WTC11 (cell line): Measurements from ENCODE around the gene URB1. TPM values are rescaled to one million over a fixed set of nuclear protein-coding genes. Genes with fewer than 3 reads are reported as not detected.

Experiments used
- ATAC-seq: fragments of 200-7000 bp; cut with Tn5 transposase; 2 replicates; pipeline ENCODE4 v1.10.0; 2021; ENCODE audit warnings: mild to moderate bottlenecking, moderate library complexity
- CTCF ChIA-PET: fragments of 300-600 bp; sonication (Branson Sonifier 250); formaldehyde crosslinking; loops from one replicate; lab custom pipeline; 2021; ENCODE audit warnings: antibody characterized with exemption; lab: Charles Lee
- POLR2A ChIA-PET: fragments of 350-600 bp; sonication (Branson Sonifier 250); formaldehyde crosslinking; loops from one replicate; lab custom pipeline; 2021; ENCODE audit warnings: antibody characterized with exemption; lab: Charles Lee
- DNase-seq: peaks from one replicate; pipeline ENCODE4 v3.0.0; 2021; ENCODE audit warnings: low spot score
- H3K27ac Mint-ChIP-seq: 2 replicates; pipeline ENCODE4 v1.8.0; 2021; ENCODE audit warnings: mixed read lengths
- H3K27me3 Mint-ChIP-seq: 2 replicates; pipeline ENCODE4 v1.8.0; 2021; ENCODE audit warnings: low read depth, mild to moderate bottlenecking, moderate library complexity, mixed read lengths
- H3K36me3 Mint-ChIP-seq: 2 replicates; pipeline ENCODE4 v1.8.0; 2021; ENCODE audit warnings: mixed read lengths
- H3K4me1 Mint-ChIP-seq: 2 replicates; pipeline ENCODE4 v1.8.0; 2022; ENCODE audit warnings: mixed read lengths
- H3K4me3 Mint-ChIP-seq: 2 replicates; pipeline ENCODE4 v1.8.0; 2021; ENCODE audit warnings: mild to moderate bottlenecking, moderate library complexity, mixed read lengths
- H3K9me3 Mint-ChIP-seq: 2 replicates; pipeline ENCODE4 v1.8.0; 2021; ENCODE audit warnings: mixed read lengths
- AR ChIP-seq: fragments of 250-450 bp; sonication (Bioruptor Pico); IDR thresholded peaks from 2 replicates; pipeline ENCODE4 v1.9.0; 2021; ENCODE audit warnings: mild to moderate bottlenecking
- ATF2 ChIP-seq: sonication (generic); formaldehyde crosslinking; IDR thresholded peaks from 2 replicates; pipeline ENCODE4 v1.8.1; 2022; ENCODE audit warnings: low read depth, missing genetic modification reagents, borderline replicate concordance
- ATF3 ChIP-seq: sonication (generic); formaldehyde crosslinking; conservative IDR thresholded peaks from 2 replicates; pipeline ENCODE4 v1.8.1; 2022; ENCODE audit warnings: mild to moderate bottlenecking, missing genetic modification reagents
- ATF6 ChIP-seq: sonication (generic); formaldehyde crosslinking; IDR thresholded peaks from 2 replicates; pipeline ENCODE4 v1.8.1; 2023; ENCODE audit warnings: mild to moderate bottlenecking, missing genetic modification reagents
- E2F4 ChIP-seq: sonication (generic); formaldehyde crosslinking; IDR thresholded peaks from 2 replicates; pipeline ENCODE4 v1.8.1; 2022; ENCODE audit warnings: low read depth, mild to moderate bottlenecking, moderate library complexity, missing genetic modification reagents, borderline replicate concordance
- EMX1 ChIP-seq: fragments of 250-450 bp; sonication (Bioruptor Pico); IDR thresholded peaks from 2 replicates; pipeline ENCODE4 v1.8.0; 2021; ENCODE audit warnings: mild to moderate bottlenecking
- ESRRA ChIP-seq: sonication (generic); formaldehyde crosslinking; IDR thresholded peaks from 2 replicates; pipeline ENCODE4 v1.8.1; 2022; ENCODE audit warnings: mild to moderate bottlenecking, missing genetic modification reagents, borderline replicate concordance
- FOXP4 ChIP-seq: sonication (generic); formaldehyde crosslinking; IDR thresholded peaks from 2 replicates; pipeline ENCODE4 v1.8.0; 2022; ENCODE audit warnings: mild to moderate bottlenecking, missing genetic modification reagents
- IRF2 ChIP-seq: sonication (generic); formaldehyde crosslinking; IDR thresholded peaks from 2 replicates; pipeline ENCODE4 v1.8.0; 2022; ENCODE audit warnings: low read depth, missing genetic modification reagents, borderline replicate concordance
- NR2C2 ChIP-seq: sonication (generic); formaldehyde crosslinking; IDR thresholded peaks from 2 replicates; pipeline ENCODE4 v1.8.0; 2022; ENCODE audit warnings: mild to moderate bottlenecking, missing genetic modification reagents
- SMAD4 ChIP-seq: sonication (generic); formaldehyde crosslinking; IDR thresholded peaks from 2 replicates; pipeline ENCODE4 v1.8.0; 2022; ENCODE audit warnings: mild to moderate bottlenecking, missing genetic modification reagents
- USF2 ChIP-seq: sonication (generic); formaldehyde crosslinking; IDR thresholded peaks from 2 replicates; pipeline ENCODE4 v1.8.1; 2023; ENCODE audit warnings: mild to moderate bottlenecking, missing genetic modification reagents, moderate library complexity
- ZNF219 ChIP-seq: sonication (generic); formaldehyde crosslinking; IDR thresholded peaks from 2 replicates; pipeline ENCODE4 v1.8.0; 2023; ENCODE audit warnings: missing genetic modification reagents, mild to moderate bottlenecking, borderline replicate concordance
- ZNF281 ChIP-seq: sonication (generic); formaldehyde crosslinking; IDR thresholded peaks from 2 replicates; pipeline ENCODE4 v1.8.0; 2023; ENCODE audit warnings: mild to moderate bottlenecking, missing genetic modification reagents
- ZNF425 ChIP-seq: fragments of 250-450 bp; sonication (Bioruptor Pico); conservative IDR thresholded peaks from 2 replicates; pipeline ENCODE4 v1.9.0; 2021; ENCODE audit warnings: mild to moderate bottlenecking
- ZSCAN18 ChIP-seq: fragments of 250-450 bp; sonication (Bioruptor Pico); IDR thresholded peaks from 2 replicates; pipeline ENCODE4 v2.1.2; 2022; ENCODE audit warnings: mild to moderate bottlenecking, moderate library complexity
- total RNA-seq: library from RNA; stranded (reverse); gene quantifications from 3 replicates; pipeline ENCODE4 v1.2.3, GENCODE V29; 2021

URB1 gene
- total RNA-seq, 1 experiment from 2014 or later, result 38.7 TPM

GRCh38 chr21:32349333-32349944 lies 43.4 kb downstream of the URB1 start (continued):
- TF ChIP-seq ZNF425 (CRISPR knock-in tag) (no peak), E2F4 (no peak), ZSCAN18 (CRISPR knock-in tag) (no peak), USF2 (no peak), ATF6 (no peak), NR2C2 (CRISPR knock-in tag) (no peak), ESRRA (no peak), ATF2 (CRISPR knock-in tag) (no peak), ATF3 (no peak), ZNF219 (CRISPR knock-in tag) (no peak), ZNF281 (CRISPR knock-in tag) (no peak)

GRCh38 chr21:32348604-32349332 lies 44.0 kb downstream of the URB1 start:
- DNase-seq (no peak), ATAC-seq (no peak)
- Mint-ChIP-seq H3K4me1 (no peaks in the 10 kb centered on the region), H3K36me3 (peaks cover 85% of the 10 kb centered on the region), H3K4me3 (no peak overlapping the region), H3K9me3 (no peaks in the 10 kb centered on the region), H3K27me3 (no peaks in the 10 kb centered on the region), H3K27ac (no peak overlapping the region)
- ChIA-PET CTCF (interaction anchor here (1.2 kb wide), 1 partner anchor 43 kb away, joined by 4 read pairs; no protein-coding TSS in a partner anchor), POLR2A (no interaction called here)
- no peak for TF ChIP-seq IRF2 (CRISPR knock-in tag)
- TF ChIP-seq SMAD4 (CRISPR knock-in tag), result no peak
- TF ChIP-seq AR (CRISPR knock-in tag), result no peak
- TF ChIP-seq FOXP4 (CRISPR knock-in tag), result no peak
- no peak for TF ChIP-seq EMX1 (CRISPR knock-in tag)
